GM19238 (cell line): ENCODE data around the gene HOXA1.

ENCODE experiments used
- DNase-seq: peaks from one replicate; pipeline ENCODE4 v3.0.0; 2011; ENCODE audit warnings: low spot score; ENCODE audit not compliant: insufficient read length

HOXA1 gene

GRCh38 chr7:27116962-27117886 lies 21.4 kb upstream of the HOXA1 start:
- no peak for DNase-seq

- no peak for DNase-seq
These were observed 20.5 kb upstream of the HOXA1 start for GRCh38 chr7:27116031-27116961.

- DNase-seq = no peak
These were observed 19.6 kb upstream of the HOXA1 start for GRCh38 chr7:27115221-27116026.

GRCh38 chr7:27114881-27115220 lies 19.1 kb upstream of the HOXA1 start:
- no peak for DNase-seq

- no peak for DNase-seq
These were observed 18.4 kb upstream of the HOXA1 start for GRCh38 chr7:27113991-27114769.

GRCh38 chr7:27112955-27113949 lies 17.5 kb upstream of the HOXA1 start:
- no peak for DNase-seq

GRCh38 chr7:27112361-27112760 lies 16.6 kb upstream of the HOXA1 start:
- DNase-seq = no peak

- no peak for DNase-seq
These were observed 16.0 kb upstream of the HOXA1 start for GRCh38 chr7:27111751-27112277.

GRCh38 chr7:27111042-27111750 lies 15.4 kb upstream of the HOXA1 start:
- no peak for DNase-seq

GRCh38 chr7:27110186-27111031 lies 14.6 kb upstream of the HOXA1 start:
- DNase-seq = no peak

GRCh38 chr7:27109466-27110185 lies 13.8 kb upstream of the HOXA1 start:
- no peak for DNase-seq

GRCh38 chr7:27108390-27109127 lies 12.8 kb upstream of the HOXA1 start:
- DNase-seq = no peak

GRCh38 chr7:27107391-27108381 lies 11.9 kb upstream of the HOXA1 start:
- DNase-seq = no peak

- DNase-seq = no peak
These were observed 11.1 kb upstream of the HOXA1 start for GRCh38 chr7:27106901-27107240.
